A673 (cell line): ENCODE data around the gene EZR.

Source experiments
- CTCF ChIP-seq: fragments of 300-800, 200-600 bp; sonication (generic); conservative IDR thresholded peaks from 2 replicates; pipeline ENCODE4 v1.5.1; 2017; ENCODE audit warnings: low read depth, mild to moderate bottlenecking, antibody characterized with exemption, low read length, moderate library complexity, mixed read lengths
- EZH2 ChIP-seq: fragments of 200-600 bp; sonication (generic); IDR thresholded peaks from 2 replicates; pipeline ENCODE4 v1.6.1; 2017; ENCODE audit warnings: borderline replicate concordance, low read depth, mild to moderate bottlenecking, mixed read lengths, antibody characterized with exemption, low read length; ENCODE audit not compliant: poor library complexity, severe bottlenecking

GRCh38 chr6:158784505-158784904 lies 34.7 kb downstream of the EZR start:
- TF ChIP-seq CTCF, result no peak
- no peak for TF ChIP-seq EZH2
